ENCODE data around the gene TAB2.

- TF ChIP-seq CTCF (IDR thresholded peaks at IDR 0.05), result no peak
- no peak for TF ChIP-seq POLR2A (IDR thresholded peaks at IDR 0.05)
Observed at GRCh38 chr6:149346078-149346477, 28.6 kb downstream of the TAB2 start.

Measured in body of pancreas (tissue), 4 donors.